Brain microvascular endothelial cell (primary cell): Measurements from ENCODE around the gene NFKBIE.

ENCODE experiments used
- DNase-seq: peaks from one replicate; pipeline ENCODE4 v3.0.0-alpha.2; 2020
- H3K27ac ChIP-seq: fragments of 250-450 bp; sonication (Bioruptor Pico); 2 replicates; pipeline ENCODE4 v1.5.1; 2020; ENCODE audit warnings: mild to moderate bottlenecking, moderate library complexity
- H3K27me3 ChIP-seq: fragments of 250-450 bp; sonication (Bioruptor Pico); replicated peaks from 2 replicates; pipeline ENCODE4 v1.5.1; 2020; ENCODE audit warnings: mild to moderate bottlenecking
- H3K36me3 ChIP-seq: fragments of 250-450 bp; sonication (Bioruptor Pico); replicated peaks from 2 replicates; pipeline ENCODE4 v1.5.1; 2020; ENCODE audit warnings: mild to moderate bottlenecking
- H3K4me3 ChIP-seq: 2 replicates; pipeline ENCODE4 v1.5.1; 2011; ENCODE audit warnings: low read depth, mild to moderate bottlenecking, control low read depth, low read length, moderate library complexity
- CTCF ChIP-seq: IDR thresholded peaks from 2 replicates; pipeline ENCODE4 v1.5.1; 2011; ENCODE audit warnings: low read depth, mild to moderate bottlenecking, moderate library complexity, low read length, control low read depth, inconsistent platforms; ENCODE audit errors: missing control alignments
- in situ Hi-C: cut with HindIII; loops from 2 replicates; pipeline ENCODE4 v1.10.0; 2017; ENCODE audit warnings: low sequenced_read_pairs, low pct_ligation_motif_present

The NFKBIE gene

GRCh38 chr6:44272529-44272928 lies 7.2 kb upstream of the NFKBIE start:
- peaks cover 54% of the 10 kb centered on the region for H3K27me3 ChIP-seq
- in situ Hi-C loops: no loop called here
- H3K27ac ChIP-seq: no peak overlapping the region
- H3K4me3 ChIP-seq: no peak overlapping the region
- no peak for DNase-seq
- H3K36me3 ChIP-seq: no peaks in the 10 kb centered on the region
- no peak for TF ChIP-seq CTCF

- no peak overlapping the region for H3K4me3 ChIP-seq
- no peak for TF ChIP-seq CTCF
- DNase-seq: no peak
- H3K36me3 ChIP-seq: no peaks in the 10 kb centered on the region
- peaks cover 51% of the 10 kb centered on the region for H3K27me3 ChIP-seq
- in situ Hi-C loops: no loop called here
- no peak overlapping the region for H3K27ac ChIP-seq
These were observed 6.6 kb upstream of the NFKBIE start for GRCh38 chr6:44271914-44272313.

GRCh38 chr6:44271406-44271723 lies 6.0 kb upstream of the NFKBIE start:
- in situ Hi-C loops: no loop called here
- no peak for DNase-seq
- H3K36me3 ChIP-seq: no peaks in the 10 kb centered on the region
- peaks cover 48% of the 10 kb centered on the region for H3K27me3 ChIP-seq
- no peak overlapping the region for H3K27ac ChIP-seq
- no peak overlapping the region for H3K4me3 ChIP-seq
- TF ChIP-seq CTCF: no peak

- peaks cover 42% of the 10 kb centered on the region for H3K27me3 ChIP-seq
These were observed 5.4 kb upstream of the NFKBIE start for GRCh38 chr6:44270526-44271405.

GRCh38 chr6:44269921-44270525 lies 4.7 kb upstream of the NFKBIE start, which contains the start of gene TMEM151B:
Gene TMEM151B, plus strand, starts transcription at chr6:44270450. Its CDS starts 293 bp downstream, at chr6:44270743.
- no peak for DNase-seq
- no peaks in the 10 kb centered on the region for H3K36me3 ChIP-seq
- H3K27ac ChIP-seq: no peak within 1 kb of the TSS
- in situ Hi-C loops: no loop called here
- no peak within 1 kb of the TSS for H3K4me3 ChIP-seq
- peaks cover 37% of the 10 kb centered on the region for H3K27me3 ChIP-seq
- no peak for TF ChIP-seq CTCF

More at GRCh38 chr6:44270526-44271405, 5.4 kb upstream of the NFKBIE start:
- in situ Hi-C loops: no loop called here
- no peak for DNase-seq
- TF ChIP-seq CTCF: no peak
- Histone ChIP-seq H3K4me3 (no peak overlapping the region), H3K36me3 (no peaks in the 10 kb centered on the region), H3K27ac (no peak overlapping the region)
